Lower leg skin (tissue), 4 donors: ENCODE data around the gene SH3GLB2. TPM values are rescaled to one million over a fixed set of nuclear protein-coding genes. Genes with fewer than 3 reads are reported as not detected.

ENCODE experiments used
- DNase-seq, 2 donors: peaks; one replicate each; pipeline ENCODE4 v3.0.0-alpha.2; 2019; ENCODE audit warnings: low spot score in 2 of 2
- H3K4me3 ChIP-seq: fragments of 200-600 bp; sonication (generic); 2 replicates; pipeline ENCODE4 v1.5.1; 2017; ENCODE audit warnings: mild to moderate bottlenecking, low read depth; ENCODE audit not compliant: poor library complexity, severe bottlenecking
- POLR2A ChIP-seq, 2 donors: fragments of 450-650 bp; IDR thresholded peaks; one replicate each; pipeline ENCODE4 v1.6.1; 2016 to 2017; ENCODE audit warnings: antibody characterized with exemption in 2 of 2, mild to moderate bottlenecking in 1 of 2, moderate library complexity in 1 of 2
- WGBS, 2 donors: methylation state at CpG; one replicate each; pipeline ENCODE4 v1.1.5; 2018; 5-methylcytosine and 5-hydroxymethylcytosine counted together
- intact Hi-C: fragments of 100-400 bp; cut with DNase I; formaldehyde crosslinking; loops from one replicate; pipeline ENCODE4 v1.15.0; 2023; ENCODE audit warnings: low total_unique reads
- total RNA-seq, 4 donors: library from RNA; depleted of rRNA; stranded (reverse); fragments of >200 nt; gene quantifications; one replicate each; pipeline ENCODE4 v1.1.0, GENCODE V29; 2016
- TF ChIP-seq, protein P1 (sequence below), 3 donors: fragments of 450-650 bp; IDR thresholded peaks; one replicate each; pipeline ENCODE4 v1.5.1; 2016; ENCODE audit warnings: antibody characterized with exemption in 3 of 3, mild to moderate bottlenecking in 3 of 3, moderate library complexity in 2 of 3

SH3GLB2 gene
- 100 to 1,000 TPM; 177 to 378 (median 207) TPM for total RNA-seq

DNA sequence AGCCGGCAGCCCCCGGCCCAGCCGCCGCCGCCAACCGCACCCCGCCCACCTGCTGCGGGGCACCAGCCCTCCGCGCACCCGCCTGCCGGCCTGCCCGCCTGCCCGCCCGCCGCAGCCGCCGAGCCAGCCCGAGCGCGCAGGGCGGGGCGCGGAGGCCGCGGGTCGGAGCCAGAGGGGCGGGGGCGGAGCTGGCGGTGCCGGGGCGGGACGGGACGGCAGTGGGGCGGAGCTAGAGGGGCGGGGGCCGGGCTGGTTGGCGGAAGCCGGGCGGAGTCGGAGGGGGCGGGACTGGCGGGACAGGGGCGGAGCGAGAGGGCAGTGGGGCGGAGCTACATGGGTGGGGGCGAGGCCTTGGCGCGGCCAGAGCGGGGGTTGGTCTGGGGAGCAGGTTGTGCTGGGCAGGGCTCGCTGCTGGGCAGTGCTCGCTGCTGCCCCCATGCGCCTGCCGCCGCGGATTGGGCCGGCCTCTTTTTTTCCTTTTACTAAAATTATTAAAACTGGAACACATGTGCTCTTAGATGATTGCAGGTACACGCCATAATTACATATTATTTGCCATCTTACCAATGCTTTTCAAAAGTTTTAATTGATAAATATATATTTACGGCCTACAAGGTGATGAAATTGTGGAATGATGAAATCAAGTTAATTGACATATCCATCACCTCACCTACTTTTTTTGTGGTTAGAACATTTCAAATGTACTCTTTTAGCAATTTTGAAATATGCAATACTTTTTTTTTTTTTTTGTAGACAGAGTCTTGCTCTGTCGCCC is at the start of gene SH3GLB2:
Gene SH3GLB2, minus strand, starts transcription at position 140 of the 775 bp plus-strand sequence. CDS start 177 bp downstream, outside the sequence.
- intact Hi-C loops, result loop anchor here (5.0 kb wide), 1 partner anchor 146 kb away; the partner anchor contains the start of genes KYAT1 and LRRC8A
- TF ChIP-seq POLR2A (IDR thresholded peaks at IDR 0.05), result no peak
- TF ChIP-seq, protein P1, sequence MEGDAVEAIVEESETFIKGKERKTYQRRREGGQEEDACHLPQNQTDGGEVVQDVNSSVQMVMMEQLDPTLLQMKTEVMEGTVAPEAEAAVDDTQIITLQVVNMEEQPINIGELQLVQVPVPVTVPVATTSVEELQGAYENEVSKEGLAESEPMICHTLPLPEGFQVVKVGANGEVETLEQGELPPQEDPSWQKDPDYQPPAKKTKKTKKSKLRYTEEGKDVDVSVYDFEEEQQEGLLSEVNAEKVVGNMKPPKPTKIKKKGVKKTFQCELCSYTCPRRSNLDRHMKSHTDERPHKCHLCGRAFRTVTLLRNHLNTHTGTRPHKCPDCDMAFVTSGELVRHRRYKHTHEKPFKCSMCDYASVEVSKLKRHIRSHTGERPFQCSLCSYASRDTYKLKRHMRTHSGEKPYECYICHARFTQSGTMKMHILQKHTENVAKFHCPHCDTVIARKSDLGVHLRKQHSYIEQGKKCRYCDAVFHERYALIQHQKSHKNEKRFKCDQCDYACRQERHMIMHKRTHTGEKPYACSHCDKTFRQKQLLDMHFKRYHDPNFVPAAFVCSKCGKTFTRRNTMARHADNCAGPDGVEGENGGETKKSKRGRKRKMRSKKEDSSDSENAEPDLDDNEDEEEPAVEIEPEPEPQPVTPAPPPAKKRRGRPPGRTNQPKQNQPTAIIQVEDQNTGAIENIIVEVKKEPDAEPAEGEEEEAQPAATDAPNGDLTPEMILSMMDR (IDR thresholded peaks at IDR 0.05), result no peak
- 3% methylated on average over 14 to 30 of the region's 60 CpGs for WGBS, 2 donors
- H3K4me3 ChIP-seq, result peak within 1 kb of the TSS; percentile 73
- DNase-seq, result peak; percentile 89 to 99

DNA sequence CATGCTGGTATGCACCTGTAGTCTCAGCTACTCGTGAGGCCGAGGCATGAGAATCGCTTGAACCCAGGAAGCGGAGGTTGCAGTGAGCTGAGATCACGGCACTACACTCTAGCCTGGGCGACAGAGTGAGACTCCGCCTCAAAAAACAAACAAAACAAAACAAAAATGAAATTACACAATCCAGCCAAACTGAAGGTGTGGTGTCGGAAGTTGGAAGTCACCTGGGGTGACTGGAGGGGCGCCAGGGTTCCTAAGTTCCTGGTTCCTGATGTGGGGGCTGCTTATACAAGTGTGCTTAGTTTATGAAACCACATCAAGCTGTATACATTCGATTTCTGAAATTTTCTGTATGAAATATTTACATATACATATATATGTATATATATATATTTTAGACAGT is 49.1 kb upstream of the SH3GLB2 start:
- TF ChIP-seq POLR2A (IDR thresholded peaks at IDR 0.05), result no peak
- TF ChIP-seq, protein P1 (IDR thresholded peaks at IDR 0.05), result no peak

GRCh38 chr9:129076640-129077037 is 48.5 kb upstream of the SH3GLB2 start:
- 93 to 94% methylated on average over 11 of the region's 11 CpGs for WGBS, 2 donors
- no peak for DNase-seq
- intact Hi-C loops, result no loop called here
- no peak overlapping the region for H3K4me3 ChIP-seq
- no peak for TF ChIP-seq POLR2A (IDR thresholded peaks at IDR 0.05)
- TF ChIP-seq, protein P1 (IDR thresholded peaks at IDR 0.05), result no peak

More for the DNA sequence above, 49.1 kb upstream of the SH3GLB2 start:
- 70 to 75% methylated on average over 10 of the region's 10 CpGs for WGBS, 2 donors
- intact Hi-C loops, result no loop called here
- no peak overlapping the region for H3K4me3 ChIP-seq
- DNase-seq, result no peak

DNA sequence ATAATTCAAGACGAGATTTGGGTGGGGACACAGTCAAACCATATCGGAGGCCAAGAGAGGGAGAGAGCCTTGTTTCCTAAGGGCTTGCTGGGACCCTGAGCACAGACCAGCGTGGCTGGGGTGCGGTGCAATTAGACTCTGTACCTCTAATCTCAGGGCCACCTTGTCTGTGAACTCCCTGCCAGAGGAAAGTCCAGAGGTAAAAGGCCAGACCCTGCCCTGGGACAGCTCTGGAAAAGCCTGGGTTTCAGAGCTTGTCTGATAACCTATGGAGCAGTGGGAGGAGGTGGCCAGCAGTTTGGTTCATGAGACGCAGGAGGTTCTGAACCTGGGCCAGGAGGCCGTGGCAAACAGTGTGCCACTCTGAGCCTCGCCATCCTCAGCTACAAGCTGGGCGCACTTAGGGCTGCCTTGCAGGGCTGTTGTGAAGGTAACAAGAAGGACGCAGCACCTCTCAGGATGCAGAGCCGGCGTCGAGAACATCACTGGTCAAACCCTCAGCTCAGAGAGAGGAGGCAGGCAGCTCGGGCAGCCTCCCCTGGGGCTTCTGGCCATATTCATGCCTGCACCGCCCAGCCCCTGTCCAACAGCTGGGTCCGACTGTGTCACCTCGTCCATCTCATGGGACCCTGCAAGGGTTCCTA is 48.0 kb upstream of the SH3GLB2 start:
- no peak overlapping the region for H3K4me3 ChIP-seq
- WGBS, 2 donors, result 86 to 88% methylated on average over 16 of the region's 16 CpGs
- intact Hi-C loops, result no loop called here
- TF ChIP-seq, protein P1 (IDR thresholded peaks at IDR 0.05), result no peak
- TF ChIP-seq POLR2A (IDR thresholded peaks at IDR 0.05), result no peak
- no peak for DNase-seq

DNA sequence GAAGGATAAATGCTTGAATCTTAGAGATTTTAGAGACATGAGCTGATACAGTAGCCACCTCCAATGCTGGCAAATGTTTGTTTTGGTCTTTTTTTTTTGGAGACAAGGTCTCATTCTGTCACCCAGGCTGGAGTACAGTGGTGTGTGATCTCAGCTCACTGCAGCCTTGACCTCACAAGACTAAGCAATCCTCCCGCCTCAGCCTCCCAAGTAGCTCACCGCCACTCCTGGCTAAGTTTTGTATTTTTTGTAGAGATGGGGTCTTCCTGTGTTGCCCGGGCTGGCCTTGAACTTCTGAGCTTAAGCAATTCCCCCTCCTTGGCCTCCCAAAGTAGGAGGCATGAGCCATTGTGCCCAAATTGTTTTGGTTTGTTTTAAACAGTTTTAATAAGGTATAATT is 46.0 kb upstream of the SH3GLB2 start:
- DNase-seq, result no peak
- no peak overlapping the region for H3K4me3 ChIP-seq
- WGBS, 2 donors, result 85 to 97% methylated on average over 3 of the region's 3 CpGs
- intact Hi-C loops, result no loop called here
- TF ChIP-seq POLR2A (IDR thresholded peaks at IDR 0.05), result no peak

GRCh38 chr9:129073404-129073803 is 45.3 kb upstream of the SH3GLB2 start:
- 88 to 89% methylated on average over 8 of the region's 8 CpGs for WGBS, 2 donors
- TF ChIP-seq POLR2A (IDR thresholded peaks at IDR 0.05), result no peak
- TF ChIP-seq, protein P1 (IDR thresholded peaks at IDR 0.05), result no peak
- intact Hi-C loops, result no loop called here
- no peak for DNase-seq
- no peak overlapping the region for H3K4me3 ChIP-seq
